ENCODE results near the gene ZNF653. TPM values are rescaled to one million over a fixed set of nuclear protein-coding genes. Genes with fewer than 3 reads are reported as not detected.

ZNF653 gene
- total and polyA plus RNA-seq, 2 donors = 6.9 to 14.1 TPM

GRCh38 chr19:11528551-11529341, 23.1 kb upstream of the ZNF653 start, which contains the start of gene ECSIT:
ECSIT (minus strand) TSS chr19:11529134; CDS start chr19:11519170, 9,964 bp downstream.
- under 1% methylated on average over 47 of the region's 47 CpGs for WGBS
- Histone ChIP-seq H3K27me3 (ENCODE audit: control insufficient read depth in 2 of 2, insufficient read depth in 1 of 2, low read length in 1 of 2) (no peaks in the 10 kb centered on the region), H3K4me1 (ENCODE audit: control insufficient read depth in 2 of 2, insufficient read depth in 2 of 2, low read length in 2 of 2) (peaks cover 12 to 14% of the 10 kb centered on the region in 2 donors), H3K9me3 (ENCODE audit: control insufficient read depth in 2 of 2, insufficient read depth in 1 of 2, low read length in 1 of 2) (no peaks in the 10 kb centered on the region), H3K36me3 (ENCODE audit: control insufficient read depth in 2 of 2, insufficient read depth in 2 of 2, low read length in 1 of 2) (no peaks in the 10 kb centered on the region), H3K4me3 (ENCODE audit: low read length in 2 of 2) (peak within 1 kb of the TSS; percentile 57 to 66), H3K27ac (ENCODE audit: low read depth in 1 of 2, low read length in 1 of 2) (peak within 1 kb of the TSS; percentile 76 to 77)
- DNase-seq (ENCODE audit: low read depth in 6 of 9, low spot score in 9 of 9) = peak; percentile 75 to 95 (median 85)

GRCh38 chr19:11519138-11519537, 13.5 kb upstream of the ZNF653 start:
- Histone ChIP-seq H3K27me3 (ENCODE audit: control insufficient read depth in 2 of 2, insufficient read depth in 1 of 2, low read length in 1 of 2) (no peaks in the 10 kb centered on the region), H3K9me3 (ENCODE audit: control insufficient read depth in 2 of 2, insufficient read depth in 1 of 2, low read length in 1 of 2) (no peaks in the 10 kb centered on the region), H3K27ac (ENCODE audit: low read depth in 1 of 2, low read length in 1 of 2) (no peak overlapping the region), H3K36me3 (ENCODE audit: control insufficient read depth in 2 of 2, insufficient read depth in 2 of 2, low read length in 1 of 2) (peaks cover 0 to 8% of the 10 kb centered on the region in 2 donors), H3K4me1 (ENCODE audit: control insufficient read depth in 2 of 2, insufficient read depth in 2 of 2, low read length in 2 of 2) (no peaks in the 10 kb centered on the region), H3K4me3 (ENCODE audit: low read length in 2 of 2) (no peak overlapping the region)
- DNase-seq (ENCODE audit: low read depth in 6 of 9, low spot score in 9 of 9) = no peak
- WGBS = 98% methylated on average over 9 of the region's 9 CpGs

GRCh38 chr19:11513946-11514345, 8.3 kb upstream of the ZNF653 start:
- WGBS = 98% methylated on average over 20 of the region's 20 CpGs
- Histone ChIP-seq H3K36me3 (ENCODE audit: control insufficient read depth in 2 of 2, insufficient read depth in 2 of 2, low read length in 1 of 2) (peaks cover 6 to 25% of the 10 kb centered on the region in 2 donors), H3K27ac (ENCODE audit: low read depth in 1 of 2, low read length in 1 of 2) (no peak overlapping the region), H3K4me3 (ENCODE audit: low read length in 2 of 2) (no peak overlapping the region), H3K27me3 (ENCODE audit: control insufficient read depth in 2 of 2, insufficient read depth in 1 of 2, low read length in 1 of 2) (no peaks in the 10 kb centered on the region), H3K4me1 (ENCODE audit: control insufficient read depth in 2 of 2, insufficient read depth in 2 of 2, low read length in 2 of 2) (no peaks in the 10 kb centered on the region), H3K9me3 (ENCODE audit: control insufficient read depth in 2 of 2, insufficient read depth in 1 of 2, low read length in 1 of 2) (no peaks in the 10 kb centered on the region)
- no peak for DNase-seq (ENCODE audit: low read depth in 6 of 9, low spot score in 9 of 9)

GRCh38 chr19:11510444-11510843, 4.8 kb upstream of the ZNF653 start:
- Histone ChIP-seq H3K27ac (ENCODE audit: low read depth in 1 of 2, low read length in 1 of 2) (no peak overlapping the region), H3K4me3 (ENCODE audit: low read length in 2 of 2) (no peak overlapping the region), H3K27me3 (ENCODE audit: control insufficient read depth in 2 of 2, insufficient read depth in 1 of 2, low read length in 1 of 2) (no peaks in the 10 kb centered on the region), H3K9me3 (ENCODE audit: control insufficient read depth in 2 of 2, insufficient read depth in 1 of 2, low read length in 1 of 2) (peaks cover 0 to 5% of the 10 kb centered on the region in 2 donors), H3K36me3 (ENCODE audit: control insufficient read depth in 2 of 2, insufficient read depth in 2 of 2, low read length in 1 of 2) (peaks cover 6 to 18% of the 10 kb centered on the region in 2 donors), H3K4me1 (ENCODE audit: control insufficient read depth in 2 of 2, insufficient read depth in 2 of 2, low read length in 2 of 2) (peaks cover 5 to 12% of the 10 kb centered on the region in 2 donors)
- WGBS = 98% methylated on average over 8 of the region's 8 CpGs
- DNase-seq (ENCODE audit: low read depth in 6 of 9, low spot score in 9 of 9) = no peak

DNA sequence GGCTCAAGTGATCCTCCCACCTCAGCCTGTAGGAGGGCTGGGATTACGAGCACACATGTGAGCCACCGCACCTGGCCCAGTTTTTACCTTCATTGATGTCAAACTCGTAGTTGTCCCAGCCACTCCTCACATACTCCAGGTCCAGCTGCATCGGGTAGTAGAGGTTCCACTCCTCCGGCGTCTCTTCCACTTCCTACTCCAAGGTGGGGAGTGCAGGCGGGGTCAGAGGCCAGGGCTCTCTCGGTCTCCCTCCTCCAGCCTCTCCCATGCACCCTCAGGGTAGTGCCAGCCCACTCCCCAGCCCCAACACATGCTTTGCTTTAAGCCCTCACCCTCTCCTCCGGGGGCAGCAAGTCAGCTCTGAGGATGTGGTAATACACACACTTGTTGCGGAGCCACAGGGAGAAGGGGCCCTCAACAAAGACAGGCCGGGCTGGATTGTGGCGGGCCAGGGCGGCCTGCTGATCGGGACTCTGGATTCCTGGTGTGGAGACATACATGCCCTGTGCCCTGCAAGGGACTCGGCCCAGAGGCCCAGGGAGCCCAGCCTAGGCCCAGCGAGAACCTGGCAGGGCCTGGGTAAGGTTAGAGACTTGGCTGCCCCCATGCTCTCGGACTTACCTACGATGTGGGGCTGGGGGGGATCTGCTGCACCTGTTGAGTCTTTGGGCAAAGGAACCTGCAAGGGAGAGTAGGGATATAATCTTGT, 1.9 kb upstream of the ZNF653 start:
- no peak for DNase-seq (ENCODE audit: low read depth in 6 of 9, low spot score in 9 of 9)
- H3K4me3 ChIP-seq (ENCODE audit: low read length in 2 of 2) = no peak overlapping the region
- H3K36me3 ChIP-seq (ENCODE audit: control insufficient read depth in 2 of 2, insufficient read depth in 2 of 2, low read length in 1 of 2) = peaks cover 6 to 7% of the 10 kb centered on the region in 2 donors
- H3K27ac ChIP-seq (ENCODE audit: low read depth in 1 of 2, low read length in 1 of 2) = no peak overlapping the region
- peaks cover 5 to 20% of the 10 kb centered on the region in 2 donors for H3K4me1 ChIP-seq (ENCODE audit: control insufficient read depth in 2 of 2, insufficient read depth in 2 of 2, low read length in 2 of 2)
- no peaks in the 10 kb centered on the region for H3K27me3 ChIP-seq (ENCODE audit: control insufficient read depth in 2 of 2, insufficient read depth in 1 of 2, low read length in 1 of 2)
- H3K9me3 ChIP-seq (ENCODE audit: control insufficient read depth in 2 of 2, insufficient read depth in 1 of 2, low read length in 1 of 2) = peaks cover 0 to 5% of the 10 kb centered on the region in 2 donors
- WGBS = 97% methylated on average over 18 of the region's 18 CpGs

GRCh38 chr19:11506967-11507366, 1.3 kb upstream of the ZNF653 start:
- Histone ChIP-seq H3K27me3 (ENCODE audit: control insufficient read depth in 2 of 2, insufficient read depth in 1 of 2, low read length in 1 of 2) (no peaks in the 10 kb centered on the region), H3K9me3 (ENCODE audit: control insufficient read depth in 2 of 2, insufficient read depth in 1 of 2, low read length in 1 of 2) (peaks cover 0 to 5% of the 10 kb centered on the region in 2 donors), H3K4me3 (ENCODE audit: low read length in 2 of 2) (no peak overlapping the region), H3K36me3 (ENCODE audit: control insufficient read depth in 2 of 2, insufficient read depth in 2 of 2, low read length in 1 of 2) (peaks cover 6% of the 10 kb centered on the region in 2 donors), H3K4me1 (ENCODE audit: control insufficient read depth in 2 of 2, insufficient read depth in 2 of 2, low read length in 2 of 2) (peaks cover 5 to 20% of the 10 kb centered on the region in 2 donors), H3K27ac (ENCODE audit: low read depth in 1 of 2, low read length in 1 of 2) (no peak overlapping the region)
- no peak for DNase-seq (ENCODE audit: low read depth in 6 of 9, low spot score in 9 of 9)
- 98% methylated on average over 6 of the region's 6 CpGs for WGBS

DNA sequence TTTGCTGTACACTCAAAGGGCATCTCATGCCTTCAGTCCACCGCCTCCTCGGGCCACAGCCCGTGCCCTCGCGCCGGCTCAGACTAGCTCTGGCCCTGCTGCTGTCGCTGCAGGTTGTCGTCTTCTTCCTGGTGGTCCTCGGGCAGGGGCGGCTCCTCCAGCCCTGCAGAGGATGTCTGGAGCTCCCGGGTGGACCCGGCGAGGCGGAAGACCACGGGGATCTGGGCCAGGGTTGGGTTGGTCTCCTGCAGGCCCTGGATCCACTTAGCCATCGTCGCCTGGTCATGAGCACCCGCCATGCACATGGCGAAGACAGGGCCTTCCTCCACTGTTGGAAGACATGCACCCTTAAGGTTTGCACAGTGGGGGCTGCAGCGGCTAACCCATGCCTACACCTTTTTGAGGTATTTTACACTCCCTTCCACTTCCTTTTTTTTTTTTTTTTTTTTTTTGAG, 489 bp upstream of the ZNF653 start:
- DNase-seq (ENCODE audit: low read depth in 6 of 9, low spot score in 9 of 9) = no peak
- H3K27ac ChIP-seq (ENCODE audit: low read depth in 1 of 2, low read length in 1 of 2) = peak overlapping the region; percentile 19 to 86
- H3K4me3 ChIP-seq (ENCODE audit: low read length in 2 of 2) = peak overlapping the region; percentile 58 to 95
- WGBS = 39% methylated on average over 20 of the region's 20 CpGs
- H3K36me3 ChIP-seq (ENCODE audit: control insufficient read depth in 2 of 2, insufficient read depth in 2 of 2, low read length in 1 of 2) = peaks cover 3% of the 10 kb centered on the region in 2 donors
- peaks cover 0 to 5% of the 10 kb centered on the region in 2 donors for H3K9me3 ChIP-seq (ENCODE audit: control insufficient read depth in 2 of 2, insufficient read depth in 1 of 2, low read length in 1 of 2)
- H3K4me1 ChIP-seq (ENCODE audit: control insufficient read depth in 2 of 2, insufficient read depth in 2 of 2, low read length in 2 of 2) = peaks cover 5 to 20% of the 10 kb centered on the region in 2 donors
- no peaks in the 10 kb centered on the region for H3K27me3 ChIP-seq (ENCODE audit: control insufficient read depth in 2 of 2, insufficient read depth in 1 of 2, low read length in 1 of 2)

DNA sequence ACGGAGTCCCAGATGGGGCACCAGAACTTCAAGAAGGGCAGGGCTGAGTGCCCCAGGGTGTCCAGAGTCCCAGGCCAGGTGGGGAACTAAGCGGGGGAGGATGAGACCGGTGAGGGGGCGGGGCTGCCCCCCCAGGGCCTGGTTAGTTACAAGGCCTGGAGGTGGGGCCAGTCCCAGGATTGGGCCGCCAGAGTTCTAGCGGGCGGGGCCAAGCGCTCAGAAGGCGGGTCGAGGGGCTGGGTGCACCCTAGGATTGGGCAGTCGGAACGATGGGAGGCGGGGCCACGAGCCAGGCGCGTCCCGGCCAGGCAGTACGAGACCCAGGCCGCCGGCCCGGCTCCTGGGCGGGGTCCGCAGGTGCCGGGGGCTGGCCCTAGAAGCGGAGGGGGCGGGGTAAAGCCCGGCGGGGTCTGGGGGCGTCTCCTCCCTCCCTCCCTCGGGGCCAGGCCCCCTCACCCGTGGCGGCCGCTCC, 571 bp downstream of the ZNF653 start:
- 1% methylated on average over 33 of the region's 33 CpGs for WGBS

More for the DNA sequence above, 571 bp downstream of the ZNF653 start:
- H3K27ac ChIP-seq (ENCODE audit: low read depth in 1 of 2, low read length in 1 of 2) = peak overlapping the region; percentile 86 to 97
- H3K27me3 ChIP-seq (ENCODE audit: control insufficient read depth in 2 of 2, insufficient read depth in 1 of 2, low read length in 1 of 2) = no peaks in the 10 kb centered on the region
- H3K9me3 ChIP-seq (ENCODE audit: control insufficient read depth in 2 of 2, insufficient read depth in 1 of 2, low read length in 1 of 2) = peaks cover 0 to 5% of the 10 kb centered on the region in 2 donors
- H3K36me3 ChIP-seq (ENCODE audit: control insufficient read depth in 2 of 2, insufficient read depth in 2 of 2, low read length in 1 of 2) = peaks cover 0 to 3% of the 10 kb centered on the region in 2 donors
- peak overlapping the region; percentile 58 to 95 for H3K4me3 ChIP-seq (ENCODE audit: low read length in 2 of 2)
- peak; percentile 77 to 95 (median 89) for DNase-seq (ENCODE audit: low read depth in 6 of 9, low spot score in 9 of 9)
- H3K4me1 ChIP-seq (ENCODE audit: control insufficient read depth in 2 of 2, insufficient read depth in 2 of 2, low read length in 2 of 2) = peaks cover 5 to 20% of the 10 kb centered on the region in 2 donors

Data from thymus (tissue), 11 donors.